ENCODE measurements around the gene CCR2.
A peak's percentile ranks its signal among the peaks of the same experiment; 100 is the strongest.

CCR2 gene

GRCh38 chr3:46369151-46369550 is 15.2 kb downstream of the CCR2 start:
- TF ChIP-seq CTCF (IDR thresholded peaks at IDR 0.05; ENCODE audit: low read depth, low read length, missing control alignments): no peak
- no peak overlapping the region for H3K4me3 ChIP-seq (ENCODE audit: low read depth, low read length)
- DNase-seq (ENCODE audit: low read depth): no peak

DNA sequence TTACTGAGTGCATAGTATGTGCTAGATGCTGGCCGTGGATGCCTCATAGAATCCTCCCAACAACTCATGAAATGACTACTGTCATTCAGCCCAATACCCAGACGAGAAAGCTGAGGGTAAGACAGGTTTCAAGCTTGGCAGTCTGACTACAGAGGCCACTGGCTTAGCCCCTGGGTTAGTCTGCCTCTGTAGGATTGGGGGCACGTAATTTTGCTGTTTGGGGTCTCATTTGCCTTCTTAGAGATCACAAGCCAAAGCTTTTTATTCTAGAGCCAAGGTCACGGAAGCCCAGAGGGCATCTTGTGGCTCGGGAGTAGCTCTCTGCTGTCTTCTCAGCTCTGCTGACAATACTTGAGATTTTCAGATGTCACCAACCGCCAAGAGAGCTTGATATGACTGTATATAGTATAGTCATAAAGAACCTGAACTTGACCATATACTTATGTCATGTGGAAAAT is 15.8 kb downstream of the CCR2 start:
- no peak for TF ChIP-seq CTCF (IDR thresholded peaks at IDR 0.05; ENCODE audit: low read depth, low read length, missing control alignments)
- no peak overlapping the region for H3K4me3 ChIP-seq (ENCODE audit: low read depth, low read length)
- no peak for DNase-seq (ENCODE audit: low read depth)

GRCh38 chr3:46370839-46371518 is 17.1 kb downstream of the CCR2 start, which contains the start of gene CCR5:
CCR5 (plus strand) TSS chr3:46370946; CDS start chr3:46372903, 1,957 bp downstream.
- no peak for TF ChIP-seq CTCF (IDR thresholded peaks at IDR 0.05; ENCODE audit: low read depth, low read length, missing control alignments)
- no peak for DNase-seq (ENCODE audit: low read depth)
- no peak within 1 kb of the TSS for H3K4me3 ChIP-seq (ENCODE audit: low read depth, low read length)

GRCh38 chr3:46371519-46372340 is 17.8 kb downstream of the CCR2 start:
- TF ChIP-seq CTCF (IDR thresholded peaks at IDR 0.05; ENCODE audit: low read depth, low read length, missing control alignments): no peak
- H3K4me3 ChIP-seq (ENCODE audit: low read depth, low read length): no peak overlapping the region
- no peak for DNase-seq (ENCODE audit: low read depth)

DNA sequence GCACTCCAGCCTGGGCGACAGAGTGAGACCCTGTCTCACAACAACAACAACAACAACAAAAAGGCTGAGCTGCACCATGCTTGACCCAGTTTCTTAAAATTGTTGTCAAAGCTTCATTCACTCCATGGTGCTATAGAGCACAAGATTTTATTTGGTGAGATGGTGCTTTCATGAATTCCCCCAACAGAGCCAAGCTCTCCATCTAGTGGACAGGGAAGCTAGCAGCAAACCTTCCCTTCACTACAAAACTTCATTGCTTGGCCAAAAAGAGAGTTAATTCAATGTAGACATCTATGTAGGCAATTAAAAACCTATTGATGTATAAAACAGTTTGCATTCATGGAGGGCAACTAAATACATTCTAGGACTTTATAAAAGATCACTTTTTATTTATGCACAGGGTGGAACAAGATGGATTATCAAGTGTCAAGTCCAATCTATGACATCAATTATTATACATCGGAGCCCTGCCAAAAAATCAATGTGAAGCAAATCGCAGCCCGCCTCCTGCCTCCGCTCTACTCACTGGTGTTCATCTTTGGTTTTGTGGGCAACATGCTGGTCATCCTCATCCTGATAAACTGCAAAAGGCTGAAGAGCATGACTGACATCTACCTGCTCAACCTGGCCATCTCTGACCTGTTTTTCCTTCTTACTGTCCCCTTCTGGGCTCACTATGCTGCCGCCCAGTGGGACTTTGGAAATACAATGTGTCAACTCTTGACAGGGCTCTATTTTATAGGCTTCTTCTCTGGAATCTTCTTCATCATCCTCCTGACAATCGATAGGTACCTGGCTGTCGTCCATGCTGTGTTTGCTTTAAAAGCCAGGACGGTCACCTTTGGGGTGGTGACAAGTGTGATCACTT is 18.8 kb downstream of the CCR2 start:
- H3K4me3 ChIP-seq (ENCODE audit: low read depth, low read length): no peak overlapping the region
- no peak for DNase-seq (ENCODE audit: low read depth)
- TF ChIP-seq CTCF (IDR thresholded peaks at IDR 0.05; ENCODE audit: low read depth, low read length, missing control alignments): peak; percentile 71

DNA sequence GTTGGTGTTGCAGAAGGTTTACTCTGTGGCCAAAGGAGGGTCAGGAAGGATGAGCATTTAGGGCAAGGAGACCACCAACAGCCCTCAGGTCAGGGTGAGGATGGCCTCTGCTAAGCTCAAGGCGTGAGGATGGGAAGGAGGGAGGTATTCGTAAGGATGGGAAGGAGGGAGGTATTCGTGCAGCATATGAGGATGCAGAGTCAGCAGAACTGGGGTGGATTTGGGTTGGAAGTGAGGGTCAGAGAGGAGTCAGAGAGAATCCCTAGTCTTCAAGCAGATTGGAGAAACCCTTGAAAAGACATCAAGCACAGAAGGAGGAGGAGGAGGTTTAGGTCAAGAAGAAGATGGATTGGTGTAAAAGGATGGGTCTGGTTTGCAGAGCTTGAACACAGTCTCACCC is 20.8 kb downstream of the CCR2 start:
- TF ChIP-seq CTCF (IDR thresholded peaks at IDR 0.05; ENCODE audit: low read depth, low read length, missing control alignments): no peak
- no peak for DNase-seq (ENCODE audit: low read depth)
- no peak overlapping the region for H3K4me3 ChIP-seq (ENCODE audit: low read depth, low read length)

Data from GM12864 (cell line).